ENCODE data around the gene FANCF. TPM values are rescaled to one million over a fixed set of nuclear protein-coding genes. Genes with fewer than 3 reads are reported as not detected.

The FANCF gene
- total and polyA plus RNA-seq, 2 donors from 2014 or later, result 6.1 to 14.8 TPM

DNA sequence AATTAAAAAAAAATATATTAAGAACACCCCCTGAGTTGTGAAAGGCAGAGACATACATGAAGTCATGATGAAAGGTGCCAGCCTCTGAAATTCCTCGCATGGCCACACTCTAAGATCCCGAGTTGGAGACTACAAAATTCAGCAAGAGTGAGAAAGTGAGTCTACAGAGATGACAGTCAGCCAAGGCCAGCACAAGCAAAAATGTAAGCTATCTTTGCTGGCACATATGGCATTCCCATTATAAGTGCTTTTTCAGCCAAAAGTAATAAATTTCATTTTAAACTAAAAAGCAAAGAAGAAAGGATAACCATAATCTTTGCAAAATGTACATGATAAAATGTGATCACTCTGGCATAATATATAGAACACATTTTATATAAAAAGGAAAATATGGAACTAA is 40.6 kb downstream of the FANCF start:
- TF ChIP-seq, protein P1, sequence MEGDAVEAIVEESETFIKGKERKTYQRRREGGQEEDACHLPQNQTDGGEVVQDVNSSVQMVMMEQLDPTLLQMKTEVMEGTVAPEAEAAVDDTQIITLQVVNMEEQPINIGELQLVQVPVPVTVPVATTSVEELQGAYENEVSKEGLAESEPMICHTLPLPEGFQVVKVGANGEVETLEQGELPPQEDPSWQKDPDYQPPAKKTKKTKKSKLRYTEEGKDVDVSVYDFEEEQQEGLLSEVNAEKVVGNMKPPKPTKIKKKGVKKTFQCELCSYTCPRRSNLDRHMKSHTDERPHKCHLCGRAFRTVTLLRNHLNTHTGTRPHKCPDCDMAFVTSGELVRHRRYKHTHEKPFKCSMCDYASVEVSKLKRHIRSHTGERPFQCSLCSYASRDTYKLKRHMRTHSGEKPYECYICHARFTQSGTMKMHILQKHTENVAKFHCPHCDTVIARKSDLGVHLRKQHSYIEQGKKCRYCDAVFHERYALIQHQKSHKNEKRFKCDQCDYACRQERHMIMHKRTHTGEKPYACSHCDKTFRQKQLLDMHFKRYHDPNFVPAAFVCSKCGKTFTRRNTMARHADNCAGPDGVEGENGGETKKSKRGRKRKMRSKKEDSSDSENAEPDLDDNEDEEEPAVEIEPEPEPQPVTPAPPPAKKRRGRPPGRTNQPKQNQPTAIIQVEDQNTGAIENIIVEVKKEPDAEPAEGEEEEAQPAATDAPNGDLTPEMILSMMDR (IDR thresholded peaks at IDR 0.05; ENCODE audit: borderline replicate concordance, extremely low read depth, insufficient read depth), result no peak

DNA sequence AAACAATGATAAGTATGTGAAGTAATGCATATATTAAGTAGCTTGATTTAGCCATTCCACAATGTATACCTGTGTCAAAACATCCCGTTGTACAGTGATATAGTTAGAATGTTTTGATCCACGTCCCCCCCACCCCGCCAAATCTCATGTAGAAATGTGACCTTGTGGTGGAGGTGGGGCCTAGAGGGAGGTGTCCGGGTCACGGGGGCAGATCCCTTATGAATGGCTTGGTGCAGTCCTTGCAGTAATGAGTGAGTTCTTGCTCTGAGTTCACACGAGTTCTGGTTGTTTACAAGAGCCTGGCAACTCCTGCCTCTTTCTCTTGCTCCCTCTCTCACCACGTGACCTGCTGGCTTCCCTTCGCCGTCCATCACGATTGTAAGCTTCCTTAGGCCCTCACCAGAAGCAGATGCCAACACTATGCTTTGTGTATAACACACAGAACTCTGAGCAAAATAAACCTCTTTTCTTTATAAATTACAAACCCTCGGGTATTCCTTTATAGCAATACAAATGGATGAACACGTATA is 41.6 kb downstream of the FANCF start:
- no peak for DNase-seq
- FAIRE-seq, result no peak
- no peak overlapping the region for H3K9ac ChIP-seq (ENCODE audit: low read length in 3 of 3)
- no peaks in the 10 kb centered on the region for H3K27me3 ChIP-seq (ENCODE audit: control insufficient read depth, insufficient read depth, low read length)
- H3K4me3 ChIP-seq (ENCODE audit: low read length in 3 of 3), result no peak overlapping the region
- no peak overlapping the region for H3K27ac ChIP-seq (ENCODE audit: low read depth in 2 of 2, low read length in 2 of 2)
- intact Hi-C loops (cut with DNase I), result no loop called here
- H3K36me3 ChIP-seq (ENCODE audit: control insufficient read depth in 2 of 3, insufficient read depth in 3 of 3, low read length in 3 of 3), result no peaks in the 10 kb centered on the region
- no peaks in the 10 kb centered on the region for H3K4me1 ChIP-seq (ENCODE audit: control insufficient read depth in 2 of 3, insufficient read depth in 2 of 3, low read depth in 1 of 3, low read length in 3 of 3)
- TF ChIP-seq, protein P1 (IDR thresholded peaks at IDR 0.05; ENCODE audit: borderline replicate concordance, extremely low read depth, insufficient read depth), result no peak
- no peaks in the 10 kb centered on the region for H3K9me3 ChIP-seq (ENCODE audit: control insufficient read depth in 2 of 3, insufficient read depth in 1 of 3, low read length in 3 of 3)

More for the DNA sequence above, 40.6 kb downstream of the FANCF start:
- Histone ChIP-seq H3K9me3 (ENCODE audit: control insufficient read depth in 2 of 3, insufficient read depth in 1 of 3, low read length in 3 of 3) (no peaks in the 10 kb centered on the region), H3K9ac (ENCODE audit: low read length in 3 of 3) (no peak overlapping the region), H3K27me3 (ENCODE audit: control insufficient read depth, insufficient read depth, low read length) (no peaks in the 10 kb centered on the region), H3K4me1 (ENCODE audit: control insufficient read depth in 2 of 3, insufficient read depth in 2 of 3, low read depth in 1 of 3, low read length in 3 of 3) (no peaks in the 10 kb centered on the region), H3K4me3 (ENCODE audit: low read length in 3 of 3) (no peak overlapping the region), H3K27ac (ENCODE audit: low read depth in 2 of 2, low read length in 2 of 2) (no peak overlapping the region), H3K36me3 (ENCODE audit: control insufficient read depth in 2 of 3, insufficient read depth in 3 of 3, low read length in 3 of 3) (no peaks in the 10 kb centered on the region)
- intact Hi-C loops (cut with DNase I), result no loop called here
- FAIRE-seq (no peak), DNase-seq (no peak)

DNA sequence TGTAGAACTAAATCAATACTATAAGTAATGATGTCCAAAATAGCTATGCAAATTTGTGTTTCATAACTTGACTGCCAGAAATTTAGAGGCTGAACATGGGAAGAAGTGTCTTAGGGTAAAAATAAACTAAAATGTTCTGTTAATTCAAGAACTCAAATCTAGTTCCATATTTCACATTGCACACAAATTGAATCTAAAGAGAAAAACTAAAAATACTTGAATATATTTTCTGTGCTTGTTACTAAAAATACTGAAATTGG is 43.5 kb downstream of the FANCF start:
- TF ChIP-seq, protein P1 (IDR thresholded peaks at IDR 0.05; ENCODE audit: borderline replicate concordance, extremely low read depth, insufficient read depth), result no peak
- no peak for DNase-seq
- intact Hi-C loops (cut with DNase I), result no loop called here
- no peak overlapping the region for H3K4me3 ChIP-seq (ENCODE audit: low read length in 3 of 3)
- no peaks in the 10 kb centered on the region for H3K27me3 ChIP-seq (ENCODE audit: control insufficient read depth, insufficient read depth, low read length)
- H3K36me3 ChIP-seq (ENCODE audit: control insufficient read depth in 2 of 3, insufficient read depth in 3 of 3, low read length in 3 of 3), result no peaks in the 10 kb centered on the region
- no peak overlapping the region for H3K9ac ChIP-seq (ENCODE audit: low read length in 3 of 3)
- no peak for FAIRE-seq
- H3K27ac ChIP-seq (ENCODE audit: low read depth in 2 of 2, low read length in 2 of 2), result no peak overlapping the region
- H3K4me1 ChIP-seq (ENCODE audit: control insufficient read depth in 2 of 3, insufficient read depth in 2 of 3, low read depth in 1 of 3, low read length in 3 of 3), result no peaks in the 10 kb centered on the region
- no peaks in the 10 kb centered on the region for H3K9me3 ChIP-seq (ENCODE audit: control insufficient read depth in 2 of 3, insufficient read depth in 1 of 3, low read length in 3 of 3)

Measured in kidney (tissue), 14 donors.